Gastrocnemius medialis (tissue), 4 donors: ENCODE results near the gene SHANK1. TPM values are rescaled to one million over a fixed set of nuclear protein-coding genes. Genes with fewer than 3 reads are reported as not detected.

Source experiments
- ATAC-seq, 2 donors: fragments of 150-250 bp; one replicate each; pipeline ENCODE4 v1.9.1; 2016
- DNase-seq, 2 donors: peaks; one replicate each; pipeline ENCODE4 v3.0.0-alpha.2; 2019
- H3K27ac ChIP-seq, 4 donors: fragments of 200-600 bp; sonication (generic); 1 replicate in 1 of 4; 2 replicates in 3 of 4; pipeline ENCODE4 v1.5.1; 2016 to 2018; ENCODE audit warnings: mild to moderate bottlenecking in 2 of 4, moderate library complexity in 1 of 4
- H3K27me3 ChIP-seq, 3 donors: fragments of 200-600 bp; sonication (generic) in 2 of 3; 1 replicate in 1 of 3; 2 replicates in 2 of 3; pipeline versions ENCODE4 v1.5.1 to v1.6.0; 2016 to 2019; ENCODE audit warnings: mild to moderate bottlenecking in 1 of 3, moderate library complexity in 1 of 3
- H3K36me3 ChIP-seq, 2 donors: fragments of 200-600 bp; sonication (generic) in 1 of 2; one replicate each; pipeline ENCODE4 v1.5.1; 2017 to 2018
- H3K4me1 ChIP-seq, 2 donors: fragments of 200-600 bp; sonication (generic) in 1 of 2; one replicate each; pipeline ENCODE4 v1.5.1; 2016 to 2017; ENCODE audit warnings: mild to moderate bottlenecking in 2 of 2
- H3K4me3 ChIP-seq, 4 donors: fragments of 200-600 bp; sonication (generic) in 3 of 4; 1 replicate in 1 of 4; 2 replicates in 3 of 4; pipeline ENCODE4 v1.5.1; 2016 to 2019; ENCODE audit warnings: mild to moderate bottlenecking in 2 of 4
- H3K9me3 ChIP-seq, 3 donors: fragments of 200-600 bp; sonication (generic) in 2 of 3; 1 replicate in 1 of 3; 2 replicates in 2 of 3; pipeline ENCODE4 v1.5.1; 2016 to 2019
- POLR2A ChIP-seq, 2 donors: fragments of 450-650 bp; IDR thresholded peaks; one replicate each; pipeline ENCODE4 v1.6.1; 2017; ENCODE audit warnings: antibody characterized with exemption in 2 of 2, mild to moderate bottlenecking in 2 of 2, moderate library complexity in 2 of 2
- in situ Hi-C, 4 donors: fragments of 200-750 bp; cut with MboI; loops; one replicate each; pipeline versions ENCODE4 v1.15.0 to v1.8.0; 2017; ENCODE audit warnings: low sequenced_read_pairs in 4 of 4
- intact Hi-C: fragments of 100-400 bp; cut with DNase I; formaldehyde crosslinking; loops from one replicate; pipeline ENCODE4 v1.15.1; 2023; ENCODE audit warnings: low total_unique reads
- total RNA-seq, 4 donors: library from RNA; depleted of rRNA; stranded (reverse); fragments of >200 nt; gene quantifications; one replicate each; pipeline versions ENCODE4 v1.1.0 to v1.2.3, GENCODE V29; 2016
- TF ChIP-seq, protein P1 (sequence below), 5 experiments: fragments of 450-650 bp in 3 of 5; fragments of 200-600 bp in 2 of 5; sonication (generic) in 2 of 5; IDR thresholded peaks in 4 of 5; conservative IDR thresholded peaks in 1 of 5; 1 replicate in 4 of 5; 2 replicates in 1 of 5; pipeline ENCODE4 v1.5.1; 2016 to 2019; ENCODE audit warnings: antibody characterized with exemption in 5 of 5, mild to moderate bottlenecking in 3 of 5, moderate library complexity in 3 of 5

The SHANK1 gene
- total RNA-seq, 4 donors from 2014 or later = 0.68 TPM; not detected in 3

DNA sequence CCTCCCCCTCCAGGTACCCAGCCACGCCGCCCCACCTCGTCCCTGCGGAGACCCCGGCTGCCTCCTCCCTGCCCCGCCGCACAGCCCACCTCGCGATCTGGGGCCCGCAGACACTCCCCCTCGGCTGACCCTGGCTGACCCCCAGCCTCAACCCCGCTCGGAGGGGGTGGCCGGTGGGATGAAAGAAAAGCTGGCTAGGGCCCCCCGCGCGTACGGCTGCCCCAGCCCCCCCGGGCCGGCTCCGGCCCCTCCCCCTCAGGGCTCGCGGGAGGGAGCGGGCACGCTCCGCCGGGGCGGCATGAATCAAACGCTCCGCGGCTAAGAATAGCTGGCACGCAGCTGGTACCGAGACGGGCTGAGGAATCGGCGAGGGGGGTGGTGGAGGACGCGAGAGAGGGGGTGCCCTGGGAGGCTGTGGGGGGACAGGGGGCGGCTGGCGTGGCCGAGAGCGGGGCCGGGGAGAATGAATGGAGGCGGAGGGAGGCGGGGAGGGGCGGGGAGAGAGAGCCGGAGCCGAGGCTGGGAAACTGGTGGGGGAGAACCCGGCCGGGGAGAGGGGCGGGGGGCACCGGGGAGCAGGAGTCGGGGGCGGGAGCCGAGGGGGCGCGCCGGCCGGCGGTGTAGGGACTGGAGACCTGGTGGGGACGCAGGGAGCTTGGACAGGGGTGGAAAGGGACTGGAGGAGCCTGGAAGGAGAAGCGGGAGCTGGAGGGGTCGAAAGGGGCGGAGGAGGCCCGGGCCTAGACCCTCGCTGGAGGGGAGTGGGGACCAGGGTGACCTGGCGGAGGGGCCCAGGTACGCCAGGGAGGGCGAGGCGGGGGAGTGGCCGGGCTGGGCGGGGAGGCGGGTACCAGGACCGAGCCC lies 1.1 kb downstream of the SHANK1 start:
- no peak for TF ChIP-seq POLR2A (IDR thresholded peaks at IDR 0.05)
- TF ChIP-seq, protein P1, sequence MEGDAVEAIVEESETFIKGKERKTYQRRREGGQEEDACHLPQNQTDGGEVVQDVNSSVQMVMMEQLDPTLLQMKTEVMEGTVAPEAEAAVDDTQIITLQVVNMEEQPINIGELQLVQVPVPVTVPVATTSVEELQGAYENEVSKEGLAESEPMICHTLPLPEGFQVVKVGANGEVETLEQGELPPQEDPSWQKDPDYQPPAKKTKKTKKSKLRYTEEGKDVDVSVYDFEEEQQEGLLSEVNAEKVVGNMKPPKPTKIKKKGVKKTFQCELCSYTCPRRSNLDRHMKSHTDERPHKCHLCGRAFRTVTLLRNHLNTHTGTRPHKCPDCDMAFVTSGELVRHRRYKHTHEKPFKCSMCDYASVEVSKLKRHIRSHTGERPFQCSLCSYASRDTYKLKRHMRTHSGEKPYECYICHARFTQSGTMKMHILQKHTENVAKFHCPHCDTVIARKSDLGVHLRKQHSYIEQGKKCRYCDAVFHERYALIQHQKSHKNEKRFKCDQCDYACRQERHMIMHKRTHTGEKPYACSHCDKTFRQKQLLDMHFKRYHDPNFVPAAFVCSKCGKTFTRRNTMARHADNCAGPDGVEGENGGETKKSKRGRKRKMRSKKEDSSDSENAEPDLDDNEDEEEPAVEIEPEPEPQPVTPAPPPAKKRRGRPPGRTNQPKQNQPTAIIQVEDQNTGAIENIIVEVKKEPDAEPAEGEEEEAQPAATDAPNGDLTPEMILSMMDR (IDR thresholded peaks at IDR 0.05 in 4 of 5, conservative IDR thresholded peaks at IDR 0.05 in 1 of 5) = no peak
- H3K9me3 ChIP-seq = no peaks in the 10 kb centered on the region
- no peak overlapping the region for H3K27ac ChIP-seq
- no peak for DNase-seq
- no peak for ATAC-seq
- in situ Hi-C loops = no loop called here
- H3K27me3 ChIP-seq = peaks cover 10 to 43% (median 39%) of the 10 kb centered on the region in 3 donors
- H3K4me3 ChIP-seq = peak overlapping the region; percentile 23 to 35 (median 28)
- H3K4me1 ChIP-seq = peaks cover 0 to 12% of the 10 kb centered on the region in 2 donors
- intact Hi-C loops = no loop called here
- H3K36me3 ChIP-seq = no peaks in the 10 kb centered on the region

GRCh38 chr19:50717891-50718254 lies 1.7 kb downstream of the SHANK1 start:
- in situ Hi-C loops (no loop called here), intact Hi-C loops (no loop called here)
- no peak for ATAC-seq
- TF ChIP-seq POLR2A (IDR thresholded peaks at IDR 0.05) = no peak
- TF ChIP-seq, protein P1 (IDR thresholded peaks at IDR 0.05 in 4 of 5, conservative IDR thresholded peaks at IDR 0.05 in 1 of 5) = no peak
- Histone ChIP-seq H3K4me3 (peak overlapping the region in 2 of 4 donors; percentile 23 to 32), H3K36me3 (no peaks in the 10 kb centered on the region), H3K4me1 (peaks cover 0 to 12% of the 10 kb centered on the region in 2 donors), H3K9me3 (no peaks in the 10 kb centered on the region), H3K27ac (no peak overlapping the region), H3K27me3 (peaks cover 10 to 37% (median 33%) of the 10 kb centered on the region in 3 donors)
- DNase-seq = no peak

DNA sequence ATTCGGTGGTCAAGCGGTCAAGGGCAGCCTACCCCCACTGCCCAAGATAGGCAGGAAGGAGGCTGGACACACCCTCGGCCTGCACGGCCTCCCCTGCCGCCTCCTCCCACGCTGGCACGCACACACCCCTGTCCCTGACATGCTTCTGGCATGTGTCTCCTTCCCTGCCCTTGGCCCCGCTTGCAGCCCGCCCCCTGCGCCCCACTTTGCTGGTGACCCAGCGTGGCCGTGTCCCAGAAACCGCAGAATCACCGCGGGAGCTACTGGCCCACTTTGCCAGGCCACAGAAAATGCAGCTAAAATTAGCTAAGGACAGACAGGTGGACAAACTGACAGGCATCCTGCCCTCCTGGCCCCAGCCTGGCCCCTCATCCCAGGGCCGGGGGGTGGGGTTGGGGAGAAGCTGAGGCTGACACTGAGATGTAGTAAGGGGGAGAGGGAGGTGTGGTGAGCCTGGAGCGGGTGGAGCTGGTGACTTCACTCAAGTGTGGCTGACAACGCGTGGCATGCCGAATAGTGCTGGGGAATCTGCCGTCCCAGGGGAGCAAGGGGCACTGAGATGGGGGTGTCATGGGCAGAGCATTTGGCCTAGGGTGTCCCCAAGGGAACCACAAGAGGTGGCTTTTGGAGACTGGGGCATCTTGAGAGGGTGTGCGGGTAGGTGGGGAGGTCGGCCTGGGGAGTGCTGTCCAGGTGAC lies 2.4 kb downstream of the SHANK1 start:
- peaks cover 0 to 12% of the 10 kb centered on the region in 2 donors for H3K4me1 ChIP-seq
- TF ChIP-seq, protein P1 (IDR thresholded peaks at IDR 0.05 in 4 of 5, conservative IDR thresholded peaks at IDR 0.05 in 1 of 5) = no peak
- no peak for TF ChIP-seq POLR2A (IDR thresholded peaks at IDR 0.05)
- ATAC-seq (no peak), DNase-seq (no peak)
- in situ Hi-C loops = no loop called here
- H3K27ac ChIP-seq = no peak overlapping the region
- H3K27me3 ChIP-seq = peaks cover 10 to 37% (median 33%) of the 10 kb centered on the region in 3 donors
- intact Hi-C loops = no loop called here
- H3K4me3 ChIP-seq = no peak overlapping the region
- no peaks in the 10 kb centered on the region for H3K9me3 ChIP-seq
- no peaks in the 10 kb centered on the region for H3K36me3 ChIP-seq

DNA sequence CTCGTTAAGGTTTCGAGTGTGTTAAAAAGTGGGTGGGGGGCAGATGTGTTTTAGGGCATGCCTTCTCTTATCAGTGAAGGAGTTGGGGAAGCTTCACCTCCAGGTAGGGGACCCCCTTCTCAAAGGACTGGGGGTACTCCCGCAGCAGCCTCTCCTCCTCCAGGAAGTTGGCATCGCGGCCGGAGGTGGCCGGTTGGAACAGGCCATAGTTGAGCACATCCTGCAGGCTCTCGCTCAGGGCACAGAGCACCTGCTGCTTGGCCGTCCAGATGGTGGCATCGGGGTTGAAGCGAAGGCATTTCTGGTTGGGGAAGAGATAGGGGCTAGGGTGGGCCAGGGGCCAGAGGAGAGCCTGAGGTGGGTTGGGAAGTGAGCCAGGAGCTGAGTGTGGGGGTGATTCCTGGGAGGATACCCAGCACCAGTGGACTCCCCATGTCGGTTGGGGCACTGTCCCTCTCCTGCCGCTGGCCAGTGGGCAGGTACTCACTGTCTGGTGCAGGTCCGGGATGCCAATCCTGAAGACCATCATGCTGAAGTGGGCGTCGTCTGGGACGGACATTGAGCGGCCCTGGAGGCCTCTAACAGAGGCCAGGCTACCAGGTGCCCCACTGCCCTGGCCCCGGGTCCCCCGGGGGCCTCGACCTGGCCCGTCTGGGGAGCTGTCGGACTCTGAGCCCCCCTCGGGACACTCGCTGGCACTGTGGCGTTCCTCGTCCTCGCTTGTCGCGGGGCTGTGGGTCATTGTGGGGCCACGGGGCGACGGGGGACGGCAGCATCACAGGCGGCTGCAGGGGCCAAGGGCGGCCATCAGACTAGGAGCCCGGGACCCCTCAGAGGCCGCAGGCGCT lies 3.2 kb downstream of the SHANK1 start:
- no peak overlapping the region for H3K4me3 ChIP-seq
- ATAC-seq (no peak), DNase-seq (no peak)
- peaks cover 10 to 37% (median 33%) of the 10 kb centered on the region in 3 donors for H3K27me3 ChIP-seq
- TF ChIP-seq POLR2A (IDR thresholded peaks at IDR 0.05) = no peak
- TF ChIP-seq, protein P1 (IDR thresholded peaks at IDR 0.05 in 4 of 5, conservative IDR thresholded peaks at IDR 0.05 in 1 of 5) = no peak
- peaks cover 0 to 12% of the 10 kb centered on the region in 2 donors for H3K4me1 ChIP-seq
- H3K9me3 ChIP-seq = no peaks in the 10 kb centered on the region
- intact Hi-C loops = no loop called here
- in situ Hi-C loops = no loop called here
- no peak overlapping the region for H3K27ac ChIP-seq
- H3K36me3 ChIP-seq = no peaks in the 10 kb centered on the region
